Kidney epithelial cell (primary cell): ENCODE data around the gene WNT7B. TPM values are rescaled to one million over a fixed set of nuclear protein-coding genes. Genes with fewer than 3 reads are reported as not detected.
A peak's percentile ranks its signal among the peaks of the same experiment; 100 is the strongest.

Source experiments
- DNase-seq: peaks from one replicate; pipeline ENCODE4 v3.0.0-alpha.2; 2010; ENCODE audit warnings: low read depth
- H3K27me3 ChIP-seq: 2 replicates; pipeline ENCODE4 v1.6.0; 2011; ENCODE audit warnings: low read length; ENCODE audit not compliant: control insufficient read depth, insufficient read depth
- H3K36me3 ChIP-seq: 2 replicates; pipeline ENCODE4 v1.5.1; 2011; ENCODE audit warnings: low read length; ENCODE audit not compliant: control insufficient read depth, insufficient read depth
- H3K4me3 ChIP-seq: 2 replicates; pipeline ENCODE4 v1.5.1; 2011; ENCODE audit warnings: low read depth, mild to moderate bottlenecking, control low read depth, low read length
- total RNA-seq: library from RNA; depleted of rRNA; stranded (reverse); fragments of >200 nt; gene quantifications from 2 replicates; pipeline ENCODE4 v1.2.3, GENCODE V29; 2015
- TF ChIP-seq, protein P1 (sequence below): IDR thresholded peaks from 2 replicates; pipeline ENCODE4 v1.5.1; 2011; ENCODE audit warnings: mild to moderate bottlenecking, moderate library complexity, low read length, control low read depth, inconsistent platforms; ENCODE audit not compliant: insufficient read depth, poor library complexity, severe bottlenecking

The WNT7B gene
- total RNA-seq, 1 donor from 2014 or later: 15.3 TPM

DNA sequence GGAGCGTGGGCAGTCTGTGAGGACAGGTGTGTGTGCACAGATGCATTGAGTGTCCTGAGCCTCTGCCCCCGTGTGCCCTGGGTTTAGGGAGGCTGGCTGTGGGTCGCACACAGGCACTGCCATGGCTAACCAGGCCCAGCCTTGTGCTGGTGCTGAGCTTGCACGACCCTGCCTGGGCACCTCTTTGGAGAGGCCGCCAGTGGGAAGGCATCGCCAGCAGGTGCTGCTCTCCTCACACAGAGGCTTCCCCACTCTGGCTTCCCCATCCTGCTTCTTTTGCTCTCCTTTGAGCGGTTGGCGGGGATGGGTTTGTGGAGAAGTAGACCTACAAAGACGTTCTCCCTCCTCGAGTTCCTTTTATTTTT lies 4.1 kb downstream of the WNT7B start:
- no peak for DNase-seq
- Histone ChIP-seq H3K36me3 (no peaks in the 10 kb centered on the region), H3K4me3 (no peak overlapping the region), H3K27me3 (peaks cover 7% of the 10 kb centered on the region)
- TF ChIP-seq, protein P1, sequence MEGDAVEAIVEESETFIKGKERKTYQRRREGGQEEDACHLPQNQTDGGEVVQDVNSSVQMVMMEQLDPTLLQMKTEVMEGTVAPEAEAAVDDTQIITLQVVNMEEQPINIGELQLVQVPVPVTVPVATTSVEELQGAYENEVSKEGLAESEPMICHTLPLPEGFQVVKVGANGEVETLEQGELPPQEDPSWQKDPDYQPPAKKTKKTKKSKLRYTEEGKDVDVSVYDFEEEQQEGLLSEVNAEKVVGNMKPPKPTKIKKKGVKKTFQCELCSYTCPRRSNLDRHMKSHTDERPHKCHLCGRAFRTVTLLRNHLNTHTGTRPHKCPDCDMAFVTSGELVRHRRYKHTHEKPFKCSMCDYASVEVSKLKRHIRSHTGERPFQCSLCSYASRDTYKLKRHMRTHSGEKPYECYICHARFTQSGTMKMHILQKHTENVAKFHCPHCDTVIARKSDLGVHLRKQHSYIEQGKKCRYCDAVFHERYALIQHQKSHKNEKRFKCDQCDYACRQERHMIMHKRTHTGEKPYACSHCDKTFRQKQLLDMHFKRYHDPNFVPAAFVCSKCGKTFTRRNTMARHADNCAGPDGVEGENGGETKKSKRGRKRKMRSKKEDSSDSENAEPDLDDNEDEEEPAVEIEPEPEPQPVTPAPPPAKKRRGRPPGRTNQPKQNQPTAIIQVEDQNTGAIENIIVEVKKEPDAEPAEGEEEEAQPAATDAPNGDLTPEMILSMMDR: no peak

DNA sequence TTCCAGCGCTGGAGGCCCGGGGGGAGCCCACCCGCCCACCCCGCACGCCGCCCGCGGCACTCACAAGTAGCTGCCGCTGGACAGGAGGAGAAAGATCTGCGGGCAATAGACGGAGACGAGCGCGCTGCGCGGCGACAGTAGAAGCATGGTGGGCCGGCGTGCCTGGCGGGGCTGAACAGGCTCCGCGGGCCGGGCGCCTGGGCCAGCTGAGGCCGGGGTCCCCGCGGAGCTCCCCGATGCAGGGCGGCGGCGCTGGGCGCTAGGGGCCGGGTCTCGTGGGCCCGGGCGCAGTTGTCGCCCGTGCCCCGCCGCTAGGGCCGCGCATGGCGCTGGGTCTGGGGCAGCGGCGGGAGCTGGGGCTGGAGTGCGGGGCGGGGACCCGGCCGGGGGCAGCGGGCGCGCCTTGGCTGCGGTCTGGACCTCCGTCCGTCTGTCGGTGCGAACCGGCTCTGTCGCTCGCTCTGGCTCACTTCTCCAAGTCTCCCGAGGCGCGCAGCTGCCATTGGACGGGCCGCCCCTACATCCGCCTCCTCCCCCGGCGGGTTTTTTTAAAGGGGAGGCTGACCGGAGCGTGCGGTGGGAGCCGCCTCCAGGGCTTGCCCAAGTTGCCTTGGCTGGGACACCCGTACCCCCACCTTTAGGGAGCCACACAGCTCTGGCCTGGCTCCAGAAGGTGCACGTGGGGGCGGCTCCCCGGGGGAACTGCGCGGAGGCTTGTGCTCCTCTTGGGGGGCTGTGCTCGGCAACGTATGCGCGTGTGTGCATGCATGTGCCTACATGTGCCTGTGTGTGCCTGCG lies 4.7 kb downstream of the WNT7B start:
- TF ChIP-seq, protein P1: no peak
- H3K4me3 ChIP-seq: peak overlapping the region; percentile 55
- peaks cover 4% of the 10 kb centered on the region for H3K27me3 ChIP-seq
- DNase-seq: no peak
- H3K36me3 ChIP-seq: no peaks in the 10 kb centered on the region

DNA sequence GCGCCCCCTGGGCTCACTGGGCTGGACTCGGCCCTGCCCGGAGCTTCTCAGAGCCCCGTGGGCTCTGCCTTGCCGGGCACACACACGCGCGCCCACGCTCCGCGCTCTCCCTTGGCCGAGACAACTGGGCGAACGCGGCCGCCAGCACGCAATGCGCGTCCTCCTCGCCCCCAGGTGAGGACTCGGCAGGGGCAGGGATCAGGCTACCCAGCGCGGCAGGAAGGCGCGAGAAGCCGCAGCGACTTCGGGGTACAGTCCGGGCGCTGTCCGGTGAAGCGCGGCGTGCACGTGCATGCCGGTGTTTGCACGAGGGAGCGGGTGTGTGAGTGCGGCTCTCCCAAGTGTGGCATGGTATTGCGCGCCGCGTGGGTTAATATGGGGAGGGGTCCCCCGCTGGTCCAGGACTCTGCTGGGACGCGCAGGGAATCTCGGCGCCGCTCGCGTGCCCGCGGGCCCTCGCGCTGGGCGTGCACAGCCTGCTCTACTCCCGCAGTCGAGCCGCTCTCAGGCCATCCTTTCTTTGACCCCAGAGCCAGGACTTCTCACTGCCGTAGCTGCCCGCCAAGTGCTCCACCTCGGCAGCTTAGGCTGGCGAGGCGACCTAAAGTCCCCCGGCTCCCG lies 5.4 kb downstream of the WNT7B start:
- no peaks in the 10 kb centered on the region for H3K36me3 ChIP-seq
- TF ChIP-seq, protein P1: no peak
- peak overlapping the region; percentile 55 for H3K4me3 ChIP-seq
- no peak for DNase-seq
- H3K27me3 ChIP-seq: peaks cover 4% of the 10 kb centered on the region

DNA sequence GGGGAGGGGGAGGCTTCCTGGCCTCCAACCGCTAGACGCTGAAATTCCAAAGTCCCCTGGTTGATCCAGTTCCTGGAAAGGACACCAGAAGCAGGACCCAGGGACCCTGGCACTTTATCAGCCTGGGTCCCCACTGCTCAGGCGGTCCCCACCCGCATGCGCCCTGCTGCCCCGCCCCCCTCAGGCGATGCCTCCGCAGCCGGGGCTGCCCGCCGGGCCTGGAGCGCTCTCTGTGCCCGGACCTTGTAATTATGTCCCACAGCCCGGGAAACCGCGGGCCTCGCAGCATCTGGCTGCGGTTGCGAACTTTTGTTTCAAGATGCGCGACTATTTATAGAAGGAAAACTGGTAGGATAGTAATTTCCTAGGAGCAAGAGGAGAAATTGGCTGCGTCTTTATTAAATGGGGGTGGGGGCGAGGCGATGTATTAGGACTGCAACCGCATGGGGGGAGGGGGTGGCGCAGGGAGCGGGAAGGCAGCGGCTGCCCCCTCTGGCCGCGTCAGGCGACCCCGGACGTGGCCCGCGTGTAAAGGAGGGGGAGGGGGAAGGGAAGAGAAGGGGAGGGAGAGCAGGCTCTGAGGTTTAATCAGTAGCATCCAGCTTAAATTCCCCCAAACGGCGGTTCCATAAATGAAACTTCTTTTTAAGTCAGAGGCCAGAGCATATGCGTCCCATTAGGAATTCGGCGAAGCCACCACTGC lies 6.1 kb downstream of the WNT7B start:
- Histone ChIP-seq H3K27me3 (peaks cover 4% of the 10 kb centered on the region), H3K36me3 (no peaks in the 10 kb centered on the region), H3K4me3 (peak overlapping the region; percentile 55)
- DNase-seq: no peak
- TF ChIP-seq, protein P1: no peak

DNA sequence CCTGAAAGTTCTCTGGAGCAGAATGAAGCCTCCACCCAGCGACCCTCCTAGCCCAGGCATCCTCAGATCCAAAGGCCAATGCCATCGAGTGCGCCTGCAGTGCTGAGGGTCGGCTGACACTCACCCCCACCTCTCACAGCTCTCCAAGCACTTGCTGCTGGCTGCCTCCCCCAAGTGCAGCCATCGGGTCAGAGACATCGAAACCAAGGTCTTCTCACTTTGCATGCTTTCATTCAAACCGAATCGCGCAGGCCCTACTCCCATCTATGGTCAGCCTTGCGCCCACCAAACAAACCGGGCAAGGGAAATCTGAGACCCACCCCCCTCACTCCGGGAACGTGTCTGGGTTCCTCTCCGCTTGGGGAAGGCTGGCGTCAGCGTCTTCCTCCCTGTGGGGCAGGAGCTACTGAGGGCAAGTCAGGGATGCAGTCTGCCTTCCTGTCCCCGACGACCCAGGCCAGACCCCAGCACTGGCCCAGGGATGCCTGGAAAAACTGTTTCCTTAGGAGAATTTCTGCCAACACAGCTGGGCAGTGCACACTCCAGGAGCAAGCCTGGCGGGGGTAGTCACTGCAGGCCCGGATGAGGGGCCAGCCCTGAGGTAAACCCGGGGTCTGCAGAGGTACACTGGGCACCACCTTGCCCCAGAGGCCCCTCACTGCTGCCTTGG lies 7.0 kb downstream of the WNT7B start:
- DNase-seq: no peak
- TF ChIP-seq, protein P1: no peak
- Histone ChIP-seq H3K27me3 (peaks cover 4% of the 10 kb centered on the region), H3K4me3 (no peak overlapping the region), H3K36me3 (no peaks in the 10 kb centered on the region)
